AG04449 (cell line): ENCODE measurements around the gene KIAA0513.

Source experiments
- CTCF ChIA-PET: fragments of 350-600 bp; formaldehyde crosslinking; extraction: SDS; loops from one replicate; lab custom pipeline; 2021; ENCODE audit warnings: antibody characterized with exemption; lab: Yijun Ruan, JAX
- POLR2A ChIA-PET: fragments of 400-600, 350-600 bp; formaldehyde crosslinking; extraction: SDS; loops from one replicate; lab custom pipeline; 2020; ENCODE audit warnings: antibody characterized with exemption, inconsistent platforms; lab: Yijun Ruan, JAX
- DNase-seq: peaks from one replicate; pipeline ENCODE4 v3.0.0-alpha.2; 2010; ENCODE audit warnings: low read depth, low spot score
- H3K4me3 ChIP-seq: 2 replicates; pipeline ENCODE4 v1.5.1; 2011; ENCODE audit warnings: low read depth, mild to moderate bottlenecking, control low read depth, low read length
- CTCF ChIP-seq: IDR thresholded peaks from one replicate; pipeline ENCODE4 v1.5.1; 2011; ENCODE audit warnings: mild to moderate bottlenecking, moderate library complexity, low read length, control low read depth, inconsistent platforms; ENCODE audit not compliant: insufficient read depth; ENCODE audit errors: missing control alignments

Gene KIAA0513

GRCh38 chr16:85140455-85141012, 112.9 kb downstream of the KIAA0513 start:
- ChIA-PET POLR2A (interaction anchor here (0.7 kb wide), 1 partner anchor 9 kb away, joined by 3 read pairs; no protein-coding TSS in a partner anchor), CTCF (interaction anchor here (1.3 to 2.6 kb wide), 3 partner anchors 9 to 105 kb away, joined by 3 to 8 read pairs (median 6); no protein-coding TSS in a partner anchor)
- no peak for TF ChIP-seq CTCF
- no peak overlapping the region for H3K4me3 ChIP-seq
- no peak for DNase-seq

- TF ChIP-seq CTCF, result no peak
- ChIA-PET POLR2A (no interaction called here), CTCF (interaction anchor here (1.3 to 2.6 kb wide), 2 partner anchors 8 to 104 kb away, joined by 3 to 8 read pairs; no protein-coding TSS in a partner anchor)
- DNase-seq, result no peak
- H3K4me3 ChIP-seq, result no peak overlapping the region
These were observed 114.0 kb downstream of the KIAA0513 start for GRCh38 chr16:85141491-85142128.

GRCh38 chr16:85142129-85142513, 114.5 kb downstream of the KIAA0513 start:
- ChIA-PET CTCF (interaction anchor here (1.1 kb wide), 1 partner anchor 27 kb away, joined by 3 read pairs; no protein-coding TSS in a partner anchor), POLR2A (no interaction called here)
- H3K4me3 ChIP-seq, result no peak overlapping the region
- no peak for DNase-seq
- no peak for TF ChIP-seq CTCF

GRCh38 chr16:85142771-85143211, 115.2 kb downstream of the KIAA0513 start:
- TF ChIP-seq CTCF, result no peak
- no peak for DNase-seq
- POLR2A ChIA-PET, result no interaction called here
- CTCF ChIA-PET, result interaction anchor here (1.1 kb wide), 1 partner anchor 28 kb away, joined by 3 read pairs; no protein-coding TSS in a partner anchor
- no peak overlapping the region for H3K4me3 ChIP-seq
